ENCODE data around the gene RAB17.

DNA sequence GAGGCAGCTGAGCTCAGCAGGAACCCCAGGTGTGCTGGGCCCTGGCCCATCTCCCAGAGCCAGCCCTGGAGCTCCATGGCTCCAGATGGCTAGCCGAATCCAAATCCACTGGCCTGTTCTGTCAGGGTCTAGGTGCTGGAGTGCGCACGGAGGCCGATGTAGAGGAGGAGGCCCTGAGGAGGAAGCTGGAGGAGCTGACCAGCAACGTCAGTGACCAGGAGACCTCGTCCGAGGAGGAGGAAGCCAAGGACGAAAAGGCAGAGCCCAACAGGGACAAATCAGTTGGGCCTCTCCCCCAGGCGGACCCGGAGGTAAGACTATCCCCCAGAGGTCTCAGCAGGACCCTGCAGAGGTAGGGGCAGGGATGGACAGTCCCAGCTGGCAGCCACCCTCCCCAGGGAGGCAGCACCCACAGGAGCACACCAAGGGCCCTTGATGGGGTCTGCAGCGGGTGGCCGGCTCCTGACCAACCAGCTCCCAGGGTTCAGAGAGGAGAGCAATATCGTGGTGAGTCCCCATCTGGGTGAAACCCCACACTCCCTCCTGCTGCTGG is 50.2 kb downstream of the RAB17 start:
- TF ChIP-seq CTCF (IDR thresholded peaks at IDR 0.05 in 2 of 3, conservative IDR thresholded peaks at IDR 0.05 in 1 of 3; ENCODE audit: borderline replicate concordance in 1 of 3, insufficient read depth in 1 of 3, low read depth in 2 of 3, low read length in 2 of 3): no peak
- TF ChIP-seq TCF7L2 (IDR thresholded peaks at IDR 0.05; ENCODE audit: borderline replicate concordance, extremely low read depth, insufficient read depth, insufficient read length): no peak
- no peak for TF ChIP-seq YY1 (IDR thresholded peaks at IDR 0.05; ENCODE audit: extremely low read depth, insufficient replicate concordance, low read depth, low read length)
- no peak for TF ChIP-seq JUND (IDR thresholded peaks at IDR 0.05)
